HG02981 (cell line): ENCODE results near the gene GRIA4.
"Not testable (repeated sequence)": the region's sequence is repeated elsewhere in the genome, so short reads cannot be mapped to it uniquely, and the experiment has no call there.

Experiments used
- ATAC-seq: cut with Tn5 transposase; IDR thresholded peaks from one replicate; pipeline ENCODE4 v1.9.1; 2021; ENCODE audit warnings: mild to moderate bottlenecking, moderate library complexity; ENCODE audit not compliant: unreplicated experiment

GRIA4 gene

GRCh38 chr11:105718641-105719040 is 108.8 kb downstream of the GRIA4 start:
- ATAC-seq, result no peak

- peak; percentile 94 for ATAC-seq
Observed at GRCh38 chr11:105719073-105719822, 109.4 kb downstream of the GRIA4 start.

- no peak for ATAC-seq
Observed at GRCh38 chr11:105720096-105720495, 110.2 kb downstream of the GRIA4 start.

DNA sequence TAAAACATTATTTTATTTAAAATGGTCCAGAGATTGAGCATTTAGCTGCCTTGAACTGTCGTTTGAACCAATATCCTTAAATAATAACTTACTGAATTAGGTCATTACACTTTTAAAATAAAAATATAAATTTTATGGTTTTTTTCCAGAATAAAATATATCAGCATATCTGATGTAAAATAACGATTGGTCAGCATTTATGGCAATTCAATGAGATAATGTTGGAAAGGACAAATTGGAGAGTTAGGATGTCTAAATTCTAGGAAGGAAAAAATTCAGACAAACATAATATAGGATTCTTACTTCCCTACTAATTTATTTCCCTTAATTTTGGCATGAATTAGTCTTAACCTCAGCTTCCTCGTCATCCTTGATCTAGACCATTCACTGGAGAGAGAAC is 113.4 kb downstream of the GRIA4 start:
- no peak for ATAC-seq

GRCh38 chr11:105732611-105733010 is 122.7 kb downstream of the GRIA4 start:
- no peak for ATAC-seq

DNA sequence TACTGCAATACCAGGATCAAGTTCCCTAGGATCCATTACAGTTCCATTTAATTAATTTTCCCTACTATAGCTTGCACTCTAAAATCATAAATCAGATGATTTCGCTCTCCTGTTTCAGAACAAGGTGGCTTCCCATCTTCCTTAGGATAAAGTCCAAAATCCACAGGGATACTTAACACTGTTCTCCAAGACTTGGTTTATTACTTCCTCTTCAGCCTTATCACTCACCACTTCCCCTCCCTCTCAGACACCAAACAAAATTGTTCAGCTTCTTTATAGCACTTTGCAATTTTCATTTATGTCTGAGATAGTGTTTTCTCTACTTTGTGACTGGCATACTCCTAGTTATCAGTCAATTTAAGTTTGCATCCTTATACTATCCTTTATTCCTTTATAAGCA is 124.6 kb downstream of the GRIA4 start:
- ATAC-seq, result no peak

- no peak for ATAC-seq
Observed at GRCh38 chr11:105738251-105738650, 128.4 kb downstream of the GRIA4 start.

DNA sequence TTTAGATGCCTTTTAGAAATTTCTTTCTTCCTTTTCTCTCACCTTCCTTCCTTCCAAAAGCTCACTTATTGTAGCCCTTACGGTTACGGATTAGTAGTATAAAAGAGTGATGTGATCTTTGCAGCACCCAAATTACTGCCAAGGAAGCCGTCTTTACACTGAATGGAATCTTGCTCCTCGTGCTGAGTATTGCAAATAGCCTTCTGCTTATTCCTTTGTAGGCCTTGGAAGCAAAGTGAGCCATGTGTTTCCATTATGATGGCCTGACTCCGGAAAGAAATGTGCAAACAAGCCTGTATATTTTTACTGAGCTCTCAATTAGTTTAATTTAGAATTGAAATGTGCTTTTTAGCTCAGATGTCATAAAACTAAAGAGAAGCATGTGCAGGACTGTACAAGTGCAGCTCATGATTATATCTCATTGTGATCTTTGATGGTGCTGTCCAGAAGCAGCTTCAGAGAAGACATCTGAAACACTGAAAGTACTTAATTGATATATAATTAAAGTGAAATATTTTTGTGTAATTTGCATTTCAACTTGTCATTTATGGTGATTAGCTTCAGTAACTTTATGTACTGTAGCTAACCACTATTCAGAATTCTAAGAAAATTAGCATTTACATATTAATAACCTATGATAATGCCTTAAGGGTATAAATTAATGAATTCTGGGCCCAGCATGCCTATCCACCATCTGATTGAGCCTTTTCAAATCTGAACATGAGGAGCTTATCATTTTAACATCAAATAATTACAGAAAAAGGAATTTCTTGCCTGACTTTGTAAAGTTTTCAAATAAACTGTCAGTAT is 129.3 kb downstream of the GRIA4 start:
- no peak for ATAC-seq

GRCh38 chr11:105740164-105740903 is 130.5 kb downstream of the GRIA4 start:
- peak; percentile 97 for ATAC-seq

- no peak for ATAC-seq
Observed at GRCh38 chr11:105741488-105742020, 131.7 kb downstream of the GRIA4 start.

- ATAC-seq, result no peak
Observed at GRCh38 chr11:105754260-105754659, 144.4 kb downstream of the GRIA4 start.

- no peak for ATAC-seq
Observed at GRCh38 chr11:105754716-105755115, 144.8 kb downstream of the GRIA4 start.

- no peak for ATAC-seq
Observed at GRCh38 chr11:105757107-105757506, 147.2 kb downstream of the GRIA4 start.

DNA sequence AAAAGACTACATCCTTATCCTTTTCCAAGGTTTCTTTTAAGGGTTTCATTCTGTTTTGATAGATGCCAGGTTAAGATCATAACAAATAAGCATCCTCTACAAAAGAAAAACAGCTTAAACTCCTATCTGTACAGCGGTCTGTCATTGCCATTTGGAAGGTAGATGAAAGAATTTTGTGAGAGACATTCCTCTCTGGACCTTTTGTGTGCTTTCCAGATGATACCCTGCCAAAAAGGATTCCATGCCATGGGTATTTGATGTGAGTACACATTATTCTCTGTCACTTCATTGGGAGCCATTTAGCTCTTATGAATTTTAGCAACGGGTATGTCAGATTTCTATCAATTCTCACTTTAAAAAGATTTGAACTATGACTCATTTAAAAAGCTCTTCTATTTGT is 153.7 kb downstream of the GRIA4 start:
- no peak for ATAC-seq

GRCh38 chr11:105767931-105768330 is 158.1 kb downstream of the GRIA4 start:
- ATAC-seq, result no peak

DNA sequence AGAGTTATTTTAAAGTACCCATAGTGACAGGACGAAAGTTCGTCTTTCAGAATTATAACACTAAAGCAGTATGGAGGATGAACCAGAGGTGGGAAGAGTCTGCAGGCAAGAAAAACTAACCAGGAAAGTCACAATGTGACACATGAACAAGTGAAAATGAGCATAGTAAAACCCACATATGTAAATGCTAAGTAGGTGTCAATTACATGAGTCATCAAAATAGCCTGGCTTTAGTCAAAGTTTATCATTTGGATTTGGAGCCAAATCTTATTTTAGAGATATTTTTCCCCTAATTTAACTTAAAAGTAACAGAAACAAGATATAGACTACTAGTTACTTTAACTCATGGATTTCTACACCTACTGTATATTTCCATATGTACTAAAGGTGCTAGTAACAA is 159.8 kb downstream of the GRIA4 start:
- no peak for ATAC-seq

DNA sequence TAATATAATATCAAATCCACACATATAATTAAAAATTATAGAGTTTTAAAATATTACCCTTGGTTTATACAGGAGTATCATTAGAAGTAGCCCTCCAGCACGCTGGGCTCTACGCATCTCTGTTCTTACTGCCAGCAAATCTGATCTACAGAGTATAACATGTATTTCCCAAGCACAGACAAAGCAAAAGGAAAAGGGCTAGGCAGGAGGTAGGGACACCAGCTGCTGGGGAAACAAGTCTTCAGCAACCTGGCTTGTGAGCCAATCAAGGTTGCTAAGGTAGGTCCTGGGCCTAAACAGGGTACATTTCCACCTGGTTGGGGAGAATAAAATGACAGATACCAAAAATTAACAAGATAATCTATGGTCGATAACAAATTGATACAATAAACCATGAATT is 163.6 kb downstream of the GRIA4 start:
- ATAC-seq, result not testable (repeated sequence)

DNA sequence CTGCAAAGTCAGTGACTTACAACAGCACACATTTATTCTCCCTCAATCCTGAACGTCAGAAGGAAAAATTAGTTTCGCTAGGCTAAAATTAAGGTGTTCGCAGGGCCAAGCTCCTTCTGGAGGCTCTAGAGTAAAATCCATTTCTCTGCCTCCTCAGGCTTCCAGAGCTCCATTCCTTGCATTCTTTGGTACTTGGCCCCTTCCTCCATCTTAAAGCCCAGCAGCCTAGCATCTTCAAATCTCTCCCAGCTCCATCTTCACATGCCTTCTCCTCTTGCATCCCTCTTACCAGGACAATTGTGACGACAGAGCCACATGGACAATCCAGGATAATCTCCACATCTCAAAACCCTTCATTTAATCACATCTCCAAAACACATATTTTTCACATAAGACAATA is 165.0 kb downstream of the GRIA4 start:
- ATAC-seq, result no peak

GRCh38 chr11:105780781-105781525 is 171.1 kb downstream of the GRIA4 start:
- ATAC-seq, result no peak

GRCh38 chr11:105781807-105782206 is 171.9 kb downstream of the GRIA4 start:
- no peak for ATAC-seq

DNA sequence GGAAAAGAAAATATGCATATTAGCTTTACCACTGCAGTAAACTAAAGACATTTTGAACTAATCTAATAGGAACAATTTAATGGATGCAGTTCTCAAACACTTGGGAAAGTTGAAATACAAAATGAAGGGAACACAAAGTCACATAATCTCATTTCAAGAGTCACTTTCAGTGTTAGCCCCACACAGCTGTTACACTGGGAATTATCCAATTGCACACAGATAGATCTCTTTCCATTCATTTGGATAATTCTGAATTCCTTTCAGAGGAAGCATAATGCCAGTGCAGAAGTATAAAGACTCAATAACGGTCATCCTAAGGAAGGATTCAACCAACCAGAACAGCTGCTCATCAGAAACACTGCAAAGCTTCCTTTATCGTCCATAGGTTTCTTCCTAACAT is 173.3 kb downstream of the GRIA4 start:
- ATAC-seq, result no peak
